ENCODE data around the gene PTGR3.

Gene PTGR3

DNA sequence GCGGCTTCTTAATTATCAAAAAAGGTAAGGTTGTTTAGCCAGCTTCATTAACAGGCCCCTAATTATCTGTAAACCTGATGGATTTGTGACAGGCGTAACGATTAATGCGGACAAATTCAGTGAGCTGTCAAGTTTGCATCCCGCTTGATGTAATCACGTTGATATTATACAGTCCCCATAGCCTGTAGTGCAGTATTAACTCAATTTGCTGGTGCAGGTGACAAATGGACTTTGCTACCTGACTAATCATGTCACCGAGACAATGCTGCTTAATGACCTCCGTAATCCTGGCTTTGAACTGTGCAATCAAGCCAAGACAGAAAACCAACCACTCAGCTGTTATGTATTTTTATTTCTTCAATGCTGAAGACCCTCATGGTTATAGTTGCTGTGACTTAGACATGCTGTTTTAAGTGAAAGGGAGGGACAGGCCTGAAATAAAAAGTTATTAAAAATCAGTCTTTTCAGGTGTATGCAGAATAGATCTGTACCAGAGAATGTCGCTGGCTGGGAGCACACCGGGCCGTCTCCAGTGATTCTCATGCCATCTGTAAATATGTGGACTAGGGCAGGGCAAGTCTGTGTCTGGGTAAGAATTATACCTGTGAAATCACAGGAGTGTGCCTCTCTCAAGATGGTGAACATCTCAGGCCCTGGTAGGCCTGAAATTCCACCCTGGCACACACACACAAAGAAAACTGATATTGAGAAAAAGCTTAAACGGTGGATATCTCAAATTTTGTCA, 6.0 kb upstream of the PTGR3 start:
- DNase-seq (ENCODE audit: low read depth) = no peak

DNA sequence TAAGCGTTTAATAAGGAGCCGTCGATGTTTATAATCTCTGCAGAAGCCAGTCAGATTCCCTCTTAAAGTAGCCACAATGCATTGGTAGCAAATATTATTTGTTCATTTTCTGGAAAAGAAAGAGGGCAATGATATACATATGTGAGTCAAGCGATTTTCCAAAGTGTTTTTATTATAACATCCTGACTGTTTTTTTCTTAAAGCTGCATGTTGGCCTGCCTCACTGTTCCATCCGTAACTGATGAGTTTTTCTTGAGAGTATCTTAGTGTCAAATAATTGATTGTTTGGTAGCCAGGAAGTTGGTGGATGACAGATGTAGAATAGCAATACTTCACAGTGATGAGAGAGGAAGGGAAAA, 5.4 kb upstream of the PTGR3 start:
- DNase-seq (ENCODE audit: low read depth) = no peak

DNA sequence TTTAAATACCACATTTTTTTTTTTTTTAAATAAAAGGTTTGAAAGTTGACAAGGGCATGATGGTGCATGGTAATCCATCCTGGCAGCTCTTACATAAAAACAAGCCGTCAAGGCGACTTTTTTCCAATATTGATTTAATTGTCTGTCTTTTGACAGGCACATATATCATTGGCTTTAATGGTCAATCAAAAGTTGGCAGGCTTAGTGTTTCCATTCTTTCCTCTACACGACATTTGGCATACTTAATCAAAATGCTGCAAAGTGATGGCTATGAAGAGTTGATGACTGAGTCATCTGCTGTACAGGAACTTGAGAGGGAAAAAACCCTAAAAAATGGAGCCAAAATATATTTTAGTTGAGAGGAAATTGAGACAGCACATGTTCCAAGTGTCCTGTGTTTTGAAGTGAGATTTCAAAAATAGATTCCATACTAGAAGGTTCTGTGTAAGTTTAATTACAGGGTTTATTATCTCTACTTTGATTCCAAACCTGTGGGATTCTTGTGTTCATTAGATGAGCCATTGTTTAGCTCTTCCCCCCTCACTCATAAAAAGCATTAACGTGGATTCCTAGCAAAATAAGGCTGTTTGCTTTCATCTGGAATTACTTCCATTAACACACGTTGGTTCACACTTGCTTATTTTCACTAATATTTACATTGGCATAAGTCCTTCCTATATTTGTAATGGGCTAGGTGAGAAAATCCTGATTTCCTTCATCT, 4.8 kb upstream of the PTGR3 start:
- DNase-seq (ENCODE audit: low read depth) = peak; percentile 63

DNA sequence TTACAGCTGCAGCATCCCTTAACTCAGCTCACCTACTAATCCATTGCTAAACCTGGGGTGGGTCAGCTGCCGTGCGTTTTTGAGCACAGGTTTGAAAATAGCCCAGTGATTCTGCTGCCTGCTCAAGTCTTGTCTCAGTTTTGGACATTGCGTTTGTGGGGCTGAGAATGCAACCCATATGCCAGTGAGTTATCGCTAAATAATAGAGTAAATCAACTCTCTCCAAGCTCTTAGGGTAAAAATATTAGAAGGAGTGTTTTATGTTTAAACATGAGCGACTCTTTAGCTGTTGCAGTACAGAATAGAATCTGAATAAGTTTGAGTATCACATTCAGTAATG, 3.8 kb upstream of the PTGR3 start:
- no peak for DNase-seq (ENCODE audit: low read depth)

DNA sequence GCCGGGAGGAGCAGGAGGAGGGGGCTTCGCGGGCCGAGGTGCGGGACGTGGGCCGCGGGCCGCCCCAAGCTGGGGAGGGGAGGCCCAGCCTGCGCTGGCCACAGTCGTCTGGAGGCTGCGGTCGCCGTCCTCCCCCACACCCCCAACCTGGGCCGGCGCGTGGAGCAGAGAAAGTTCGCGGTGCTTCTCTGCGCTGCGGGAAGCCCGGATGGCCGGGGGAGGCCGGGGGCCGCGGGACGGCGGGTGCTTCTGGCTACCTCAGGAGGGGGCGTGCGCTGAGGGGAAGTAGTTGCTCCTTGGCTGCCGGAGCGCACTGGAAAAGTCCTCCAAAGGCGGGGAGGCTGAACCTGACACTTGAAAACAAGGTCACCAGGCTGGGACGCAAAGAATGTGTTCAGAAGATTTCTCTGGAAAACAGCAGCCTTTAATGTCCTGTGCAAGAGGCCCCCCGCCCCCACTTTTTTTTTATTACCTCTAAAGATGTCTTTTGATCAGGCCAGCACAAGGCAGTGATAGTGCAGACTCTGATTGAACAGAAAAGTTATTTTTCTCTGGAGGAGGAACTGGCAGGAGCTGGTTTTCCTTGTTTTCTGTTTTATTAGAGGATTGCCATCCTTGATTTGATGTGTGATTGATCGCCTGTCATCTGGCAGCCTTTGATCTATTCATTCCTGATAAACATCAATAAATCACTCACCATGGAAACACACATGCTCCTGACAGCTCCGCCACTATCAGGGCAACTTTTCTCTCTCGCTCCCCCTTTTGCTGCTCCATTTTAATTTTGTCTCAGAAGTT, 3.2 kb upstream of the PTGR3 start:
- DNase-seq (ENCODE audit: low read depth) = peak; percentile 29

DNA sequence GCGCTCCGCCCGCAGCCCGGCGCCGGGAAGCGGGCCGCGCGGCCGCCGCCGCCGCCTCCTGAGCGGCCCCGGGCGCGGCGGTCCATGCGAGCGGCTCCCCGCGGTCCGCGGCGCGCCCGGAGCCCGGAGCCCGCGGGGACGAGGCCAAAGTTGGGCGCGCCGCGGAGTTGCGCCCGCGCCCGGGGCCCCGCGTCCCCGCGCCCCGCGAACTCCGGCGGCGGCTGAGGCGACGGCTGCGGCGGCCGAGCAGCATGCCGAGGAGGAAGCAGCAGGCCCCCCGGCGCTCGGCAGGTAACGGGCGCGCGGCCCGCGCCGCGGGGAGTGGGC, 2.6 kb upstream of the PTGR3 start:
- DNase-seq (ENCODE audit: low read depth) = no peak

DNA sequence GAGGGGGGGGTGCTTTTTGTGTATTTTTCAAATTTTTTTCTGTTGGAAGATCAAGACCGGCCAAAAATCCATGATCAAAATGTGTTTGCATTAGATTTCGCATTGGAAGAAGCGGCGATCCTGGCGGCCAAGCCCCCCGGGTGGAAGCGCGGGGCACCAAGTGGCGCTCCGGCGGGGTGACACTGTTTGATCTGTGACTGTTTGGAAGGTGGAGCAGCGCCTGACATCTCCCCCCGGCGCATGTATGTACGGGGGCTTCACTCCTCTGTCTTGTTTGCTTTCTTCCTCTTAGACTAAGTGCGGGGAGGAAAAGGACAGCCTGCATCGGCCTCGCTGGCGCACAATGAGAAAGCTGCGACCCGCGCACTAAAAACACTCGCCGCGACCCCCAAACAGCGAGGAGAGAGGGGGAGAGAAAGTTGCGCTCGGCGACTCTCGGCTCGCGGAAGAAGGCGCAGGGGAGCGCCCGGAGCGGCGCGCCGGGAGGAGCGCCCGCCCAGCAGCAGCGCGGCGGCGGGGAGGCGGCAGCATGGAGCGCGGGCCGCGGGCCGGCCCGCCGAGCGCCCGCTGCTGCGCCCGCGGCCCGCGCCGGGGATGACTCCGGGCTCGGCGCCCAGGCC, 2.2 kb upstream of the PTGR3 start:
- DNase-seq (ENCODE audit: low read depth) = no peak

DNA sequence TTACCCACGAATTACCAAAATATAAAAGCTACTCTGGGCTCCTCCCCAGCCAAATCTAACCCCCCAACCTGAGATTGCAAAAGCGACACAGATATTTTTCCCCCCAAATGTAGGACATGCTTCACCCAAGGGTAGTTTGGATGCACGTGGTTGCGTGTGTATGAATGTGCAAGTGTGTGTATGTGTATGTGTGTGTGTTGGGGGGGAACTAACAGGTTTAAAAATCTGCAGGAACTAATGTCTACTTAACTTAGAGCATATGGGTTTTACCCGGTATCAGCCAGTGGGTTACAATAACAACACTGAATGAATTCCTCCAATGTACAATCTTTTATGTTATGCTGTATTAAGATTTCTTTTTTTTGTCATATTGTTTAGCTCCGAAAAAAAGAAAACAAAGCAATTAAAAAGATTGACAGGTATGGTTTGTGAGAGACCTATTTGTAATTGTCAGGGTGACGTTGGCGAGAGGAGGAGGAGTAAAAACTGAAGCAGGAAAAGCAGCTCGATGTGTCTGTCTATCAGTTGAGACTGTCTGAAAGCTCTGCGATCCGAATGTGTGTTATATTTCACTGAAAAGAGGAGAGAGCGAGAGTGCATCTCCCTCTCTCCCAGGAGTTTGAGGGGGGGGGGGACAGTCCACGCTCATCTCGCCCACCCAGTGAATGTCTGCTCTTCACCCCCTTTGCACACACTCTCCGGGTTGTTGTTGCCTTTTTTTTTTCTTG, 1.5 kb upstream of the PTGR3 start, which contains the start of gene TSHZ1:
Gene TSHZ1, plus strand, starts transcription at position 524 of the 728 bp plus-strand sequence. CDS start 1,080 bp downstream, outside the sequence.
- peak; percentile 86 for DNase-seq (ENCODE audit: low read depth)

DNA sequence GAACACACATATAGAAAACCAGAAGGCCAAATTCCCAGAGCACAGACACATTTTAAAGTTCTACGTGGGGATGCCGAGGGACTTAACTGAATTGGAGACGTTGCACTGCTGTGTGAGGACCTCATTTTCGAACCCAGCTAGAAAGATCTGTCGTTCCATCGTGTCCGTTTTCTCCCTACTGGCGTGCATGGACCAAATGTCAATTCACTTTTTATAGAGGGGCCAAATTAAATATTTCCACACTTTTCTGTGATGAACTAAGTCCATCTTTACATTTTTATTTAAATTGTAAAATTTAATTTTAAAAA, 966 bp upstream of the PTGR3 start:
- no peak for DNase-seq (ENCODE audit: low read depth)

DNA sequence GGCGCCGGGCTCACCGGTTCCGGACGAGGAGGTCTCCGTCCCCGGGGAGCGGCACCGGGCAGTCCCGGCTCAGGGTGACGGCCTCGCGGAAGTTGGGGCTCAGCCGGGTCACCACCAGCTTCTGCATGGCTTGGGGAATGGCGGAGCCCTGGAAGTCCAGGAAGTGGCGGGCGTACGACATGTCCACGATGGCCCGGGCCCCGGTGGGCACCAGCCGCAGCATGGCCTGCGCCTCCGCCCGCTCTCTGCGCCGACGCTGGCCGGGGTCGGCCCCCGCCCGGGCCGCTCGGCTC, 157 bp downstream of the PTGR3 start:
- DNase-seq (ENCODE audit: low read depth) = no peak

DNA sequence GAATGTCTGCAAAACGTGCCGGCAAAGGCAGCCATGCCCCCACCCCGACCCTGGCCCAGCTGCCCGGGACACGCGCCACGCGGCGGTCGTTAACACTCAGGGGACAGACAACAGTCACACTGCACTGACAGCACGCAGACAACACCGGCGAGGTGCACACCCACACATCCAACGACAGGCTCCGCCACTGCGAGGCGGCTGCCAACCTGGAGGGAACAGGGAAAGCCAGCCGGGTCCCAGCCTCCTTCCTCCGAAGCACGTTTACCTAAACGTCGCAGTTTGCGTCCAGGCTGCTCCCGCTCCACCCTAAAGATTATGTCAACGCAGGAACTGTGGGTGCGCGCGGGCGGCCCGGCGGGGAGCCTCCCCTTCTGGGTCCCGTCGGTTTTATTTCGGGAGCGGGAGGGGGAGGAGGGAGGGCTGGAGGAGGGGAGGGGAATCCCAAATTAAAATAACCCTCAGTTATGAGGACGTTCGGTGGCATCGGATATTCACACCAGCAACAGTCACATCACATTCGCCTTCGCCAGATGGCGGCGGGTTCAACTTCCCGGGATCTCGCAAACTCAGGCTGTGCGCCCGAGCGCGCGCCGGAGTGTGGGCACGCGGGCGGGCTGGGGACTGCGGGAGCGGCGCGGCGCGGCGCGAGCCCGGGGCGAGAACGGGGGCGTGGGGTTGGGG, 644 bp downstream of the PTGR3 start:
- peak; percentile 54 for DNase-seq (ENCODE audit: low read depth)

DNA sequence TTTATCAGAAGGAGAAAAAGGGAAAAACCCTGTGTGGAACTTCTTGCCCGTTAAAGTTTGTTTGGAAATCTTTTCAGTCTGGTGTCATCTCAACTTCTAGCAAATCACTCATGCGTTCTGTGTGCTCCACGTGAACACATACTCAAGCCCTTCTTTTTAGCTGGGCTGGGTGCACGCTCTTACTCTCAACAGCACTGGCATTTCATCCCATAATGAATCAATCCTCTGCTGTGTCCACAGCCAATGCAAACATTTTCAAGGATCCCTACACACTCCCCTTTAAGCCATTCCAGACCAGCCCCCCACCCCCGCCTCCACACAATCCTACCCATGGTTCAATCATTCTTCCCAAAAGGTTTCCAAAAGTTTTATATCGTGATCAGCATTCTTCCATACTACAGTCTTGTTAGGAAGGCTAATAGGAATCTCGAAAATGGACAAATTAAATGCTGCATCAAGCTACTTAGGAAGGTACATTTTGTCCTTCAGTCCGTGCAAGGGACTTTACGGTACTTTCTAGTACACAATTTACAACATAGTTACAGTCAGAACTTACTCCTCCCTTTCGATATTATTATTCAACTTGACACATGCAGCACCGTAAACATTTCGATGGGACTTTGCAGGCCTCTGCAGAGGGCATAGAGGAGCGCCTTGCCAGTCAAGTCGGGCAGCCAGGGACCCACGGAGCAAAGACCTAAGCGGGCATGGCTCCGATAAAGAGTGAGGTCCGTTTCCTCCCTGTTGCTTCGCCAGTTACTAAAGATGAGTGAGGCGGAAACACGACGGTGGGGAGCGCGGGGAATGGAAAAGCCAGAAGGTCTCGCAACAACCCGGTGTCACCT, 1.4 kb downstream of the PTGR3 start:
- peak; percentile 69 for DNase-seq (ENCODE audit: low read depth)

DNA sequence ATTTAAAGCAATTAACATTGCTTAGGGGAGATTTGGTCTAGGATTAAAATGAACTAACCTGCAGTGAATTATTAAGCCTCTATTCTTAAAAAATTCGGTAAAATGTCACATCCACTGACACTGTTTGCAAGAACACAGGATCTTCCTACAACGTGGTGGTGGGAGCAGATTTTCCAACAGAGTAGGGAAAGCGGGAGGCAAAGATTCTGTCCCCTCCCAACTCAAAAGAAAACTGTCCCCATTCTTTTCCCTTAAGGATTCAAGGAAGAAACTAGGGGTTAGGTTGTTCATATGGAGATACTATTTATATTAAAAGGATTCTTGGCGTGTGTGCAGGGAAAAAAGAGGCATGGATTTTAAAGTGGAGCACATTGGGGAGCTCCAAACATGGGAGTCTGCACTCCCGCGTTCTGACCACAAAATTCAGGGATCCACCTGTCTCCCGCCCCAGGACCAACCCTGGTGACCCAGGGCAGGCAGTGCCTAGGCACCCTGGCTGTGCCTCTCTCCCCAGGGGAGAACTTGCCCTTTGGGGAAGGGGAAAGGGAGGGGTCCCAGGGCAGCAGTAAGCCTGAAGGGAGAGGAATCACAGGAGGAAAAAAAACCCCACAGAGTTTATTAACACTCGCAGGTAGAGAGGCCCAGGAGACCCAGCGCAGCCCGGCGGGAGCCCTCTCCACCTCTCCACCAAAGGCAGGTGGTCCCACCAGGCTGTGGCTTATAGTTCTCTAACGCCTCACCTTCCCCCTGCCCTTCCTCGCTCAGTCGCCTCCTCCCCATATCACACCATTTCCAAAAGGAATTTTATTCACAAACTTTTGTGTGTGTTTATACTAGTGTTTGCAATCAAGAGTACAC, 2.3 kb downstream of the PTGR3 start:
- DNase-seq (ENCODE audit: low read depth) = no peak

DNA sequence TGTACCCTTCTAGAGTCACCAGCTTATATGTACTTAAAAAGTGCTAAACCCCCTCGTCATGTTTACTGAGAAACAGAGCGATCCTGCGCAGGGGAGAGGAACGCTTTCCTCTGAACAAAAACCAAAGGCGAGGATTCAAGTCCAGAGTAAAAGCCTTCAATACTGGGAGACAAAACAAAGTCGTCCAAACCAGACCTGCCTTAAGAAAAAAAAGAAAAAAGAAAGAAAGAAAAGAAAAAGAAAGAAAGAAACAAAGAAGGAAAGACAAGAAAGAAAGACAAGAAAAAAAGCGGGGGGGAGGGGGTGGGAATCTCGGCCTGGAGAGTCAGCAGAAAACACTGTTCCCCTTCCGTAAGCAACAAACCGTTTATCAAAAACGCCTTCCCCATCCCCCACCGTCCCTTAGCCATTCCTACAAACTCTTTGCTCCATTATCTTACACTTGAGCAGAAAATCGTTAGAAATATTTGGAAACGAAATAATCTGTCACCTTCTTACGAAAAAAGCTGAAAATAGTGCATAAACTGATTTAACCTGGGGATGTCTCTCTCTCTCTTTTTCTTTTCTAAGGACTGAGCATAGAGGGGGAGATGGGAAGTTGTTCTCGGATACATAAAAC, 3.3 kb downstream of the PTGR3 start:
- no peak for DNase-seq (ENCODE audit: low read depth)

DNA sequence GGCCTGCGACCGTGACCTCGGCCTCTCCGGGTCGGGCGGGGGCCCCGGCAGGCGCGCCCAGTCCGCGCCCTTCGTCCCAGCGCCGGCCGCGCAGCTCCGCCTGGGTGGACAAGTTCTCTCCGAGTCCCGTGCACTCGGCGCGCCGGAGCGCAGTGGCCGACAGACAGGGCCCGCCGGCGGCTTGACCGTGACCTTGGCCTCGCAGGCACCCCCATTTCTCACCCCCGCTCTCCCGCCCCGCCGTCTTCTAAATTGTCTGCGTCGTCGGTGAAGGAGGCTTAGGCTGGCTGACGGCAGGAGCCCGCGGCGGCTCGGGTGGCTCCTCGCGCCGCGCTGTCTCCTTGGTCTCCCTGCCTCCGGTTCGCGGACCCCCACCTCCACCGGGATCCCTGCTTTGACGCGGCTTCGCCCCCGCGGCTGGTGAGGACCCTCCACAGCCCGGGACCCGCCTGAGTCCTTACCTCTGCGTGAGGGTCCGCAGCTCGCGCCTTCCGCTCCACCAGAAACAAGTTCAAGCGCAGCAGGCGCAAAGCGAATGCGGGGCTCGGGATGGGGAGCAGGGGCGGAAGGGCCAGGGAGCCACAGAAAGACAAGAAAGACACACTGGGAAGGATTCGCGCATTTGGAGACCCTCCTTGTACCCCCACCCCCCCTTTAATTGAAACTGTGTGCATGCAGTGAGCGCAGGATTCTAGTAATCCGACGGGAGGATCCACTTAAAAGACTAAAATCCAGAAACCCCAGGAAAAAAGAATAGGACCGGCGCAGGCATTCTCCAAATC, 4.0 kb downstream of the PTGR3 start:
- no peak for DNase-seq (ENCODE audit: low read depth)

DNA sequence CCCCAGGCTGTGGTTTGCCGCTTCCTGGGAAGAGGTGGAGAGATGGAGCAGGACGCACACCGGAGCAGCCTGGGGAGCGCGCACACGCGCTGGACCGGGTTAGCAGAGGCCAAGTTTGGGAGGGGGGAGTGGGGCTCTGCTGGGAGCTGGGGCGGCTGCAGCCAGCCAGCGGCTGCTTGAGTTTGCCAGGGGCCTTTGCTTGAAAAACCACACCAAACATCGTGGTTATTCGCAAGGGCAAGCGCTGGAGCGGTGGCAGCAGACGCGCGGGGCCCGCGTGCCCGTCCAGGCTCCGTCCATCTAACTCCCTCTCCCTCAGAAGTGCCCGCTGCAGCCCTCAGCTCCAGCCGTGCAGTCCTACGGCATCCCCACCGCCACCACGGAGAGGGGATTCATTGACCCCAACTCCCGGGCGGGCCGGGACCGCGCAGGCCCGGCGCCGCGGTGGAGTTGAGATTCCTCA, 4.6 kb downstream of the PTGR3 start:
- peak; percentile 39 for DNase-seq (ENCODE audit: low read depth)

DNA sequence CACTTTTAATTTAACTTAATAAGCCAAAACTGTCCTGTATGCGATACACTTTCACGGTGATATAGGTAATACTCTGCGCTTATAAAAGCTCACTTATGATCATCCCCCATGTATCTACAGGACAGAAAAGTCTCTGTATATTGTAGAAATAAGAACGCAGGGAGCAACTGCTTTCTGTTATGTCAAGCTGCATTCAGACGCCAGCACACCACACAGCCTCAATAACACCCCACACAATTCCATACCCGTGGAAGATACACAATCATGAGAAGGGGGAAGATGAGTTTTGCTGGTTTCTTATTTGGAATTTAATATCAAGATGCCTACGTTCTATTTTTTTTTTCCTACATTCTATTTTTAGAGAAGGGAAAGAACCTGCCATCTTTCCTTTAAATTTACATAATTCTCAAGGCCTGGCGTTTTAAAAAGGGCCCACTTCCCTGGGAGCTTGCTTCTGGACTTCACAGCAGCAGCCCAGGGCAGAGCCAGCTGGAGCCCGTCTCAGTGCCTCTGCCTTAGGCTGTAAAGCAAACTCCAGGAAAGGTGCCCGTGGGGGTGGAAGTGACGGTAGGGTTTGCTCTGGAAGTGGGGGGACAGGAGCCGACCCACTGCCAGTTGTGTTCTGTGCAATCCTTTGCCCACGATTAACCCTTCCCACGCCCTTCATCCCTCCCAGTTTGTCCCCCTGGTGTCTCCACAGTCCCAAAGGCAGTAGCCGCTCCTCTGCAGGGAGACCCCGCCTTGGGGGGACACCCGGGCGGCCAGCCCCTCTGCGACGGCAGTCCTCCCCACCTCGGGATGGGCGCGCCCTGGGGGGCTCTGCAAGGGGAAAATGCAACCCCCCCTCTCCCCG, 5.3 kb downstream of the PTGR3 start:
- DNase-seq (ENCODE audit: low read depth) = peak; percentile 67
